Left renal pelvis (tissue), 4 donors: ENCODE results near the gene TMEM44. TPM values are rescaled to one million over a fixed set of nuclear protein-coding genes. Genes with fewer than 3 reads are reported as not detected.

Experiments
- DNase-seq, 4 donors: peaks; one replicate each; pipeline ENCODE4 v3.0.0-alpha.2; 2013; ENCODE audit warnings: low read depth in 4 of 4, low spot score in 3 of 4
- polyA plus RNA-seq, 4 donors: library from polyadenylated mRNA; unstranded; fragments of 120-200 nt; gene quantifications; one replicate each; pipeline ENCODE4 v1.2.1, GENCODE V29; 2013; ENCODE audit not compliant: insufficient read length in 4 of 4

Gene TMEM44
- polyA plus RNA-seq, 4 donors, result 15.7 to 22.9 (median 19.5) TPM

GRCh38 chr3:194584320-194584776 lies 48.9 kb downstream of the TMEM44 start:
- no peak for DNase-seq

- DNase-seq, result no peak
Measured at GRCh38 chr3:194582196-194582905, 50.9 kb downstream of the TMEM44 start.

GRCh38 chr3:194579091-194579606 lies 54.1 kb downstream of the TMEM44 start:
- no peak for DNase-seq

- no peak for DNase-seq
Measured at GRCh38 chr3:194577986-194578905, 55.0 kb downstream of the TMEM44 start.

GRCh38 chr3:194575484-194576210 lies 57.6 kb downstream of the TMEM44 start:
- no peak for DNase-seq

- DNase-seq, result no peak
Measured at GRCh38 chr3:194574639-194575483, 58.4 kb downstream of the TMEM44 start.

GRCh38 chr3:194573680-194574437 lies 59.4 kb downstream of the TMEM44 start:
- no peak for DNase-seq

GRCh38 chr3:194572944-194573491 lies 60.2 kb downstream of the TMEM44 start:
- no peak for DNase-seq

GRCh38 chr3:194572143-194572789 lies 61.0 kb downstream of the TMEM44 start:
- DNase-seq, result no peak

- DNase-seq, result no peak
Measured at GRCh38 chr3:194571491-194572142, 61.6 kb downstream of the TMEM44 start.

GRCh38 chr3:194570898-194571297 lies 62.3 kb downstream of the TMEM44 start:
- no peak for DNase-seq

- DNase-seq, result no peak
Measured at GRCh38 chr3:194570235-194570634, 63.0 kb downstream of the TMEM44 start.

GRCh38 chr3:194569252-194569651 lies 64.0 kb downstream of the TMEM44 start:
- DNase-seq, result no peak

- no peak for DNase-seq
Measured at GRCh38 chr3:194565597-194566190, 67.5 kb downstream of the TMEM44 start.

- DNase-seq, result no peak
Measured at GRCh38 chr3:194562986-194563385, 70.2 kb downstream of the TMEM44 start.

GRCh38 chr3:194561306-194561974 lies 71.8 kb downstream of the TMEM44 start:
- no peak for DNase-seq

- DNase-seq, result no peak
Measured at GRCh38 chr3:194560047-194560446, 73.2 kb downstream of the TMEM44 start.
